Osteocyte (in vitro differentiated cells): Measurements from ENCODE around the gene PGLYRP3. TPM values are rescaled to one million over a fixed set of nuclear protein-coding genes. Genes with fewer than 3 reads are reported as not detected.

ENCODE experiments used
- DNase-seq: peaks from one replicate; pipeline ENCODE4 v3.0.0; 2021; ENCODE audit warnings: mixed read lengths; ENCODE audit not compliant: unreplicated experiment; ENCODE audit errors: extremely low spot score
- H3K27ac Mint-ChIP-seq: one replicate; pipeline ENCODE4 v1.8.0; 2021; ENCODE audit warnings: mild to moderate bottlenecking, mixed read lengths; ENCODE audit not compliant: unreplicated experiment
- H3K27me3 Mint-ChIP-seq: one replicate; pipeline ENCODE4 v1.8.0; 2021; ENCODE audit warnings: mixed read lengths; ENCODE audit not compliant: unreplicated experiment
- H3K36me3 Mint-ChIP-seq: one replicate; pipeline ENCODE4 v1.8.0; 2021; ENCODE audit warnings: mixed read lengths; ENCODE audit not compliant: unreplicated experiment
- H3K4me1 Mint-ChIP-seq: one replicate; pipeline ENCODE4 v1.8.0; 2021; ENCODE audit warnings: mixed read lengths; ENCODE audit not compliant: unreplicated experiment
- H3K4me3 Mint-ChIP-seq: one replicate; pipeline ENCODE4 v1.8.0; 2021; ENCODE audit warnings: mild to moderate bottlenecking, moderate library complexity, mixed read lengths; ENCODE audit not compliant: unreplicated experiment
- H3K9me3 Mint-ChIP-seq: one replicate; pipeline ENCODE4 v1.8.0; 2021; ENCODE audit warnings: mixed read lengths; ENCODE audit not compliant: unreplicated experiment
- CTCF ChIP-seq: fragments of 200-600 bp; sonication (generic); IDR thresholded peaks from 2 replicates; pipeline ENCODE4 v1.5.0; 2021; ENCODE audit warnings: antibody characterized with exemption, mild to moderate bottlenecking, moderate library complexity
- total RNA-seq: library from RNA; stranded (reverse); gene quantifications from 2 replicates; pipeline ENCODE4 v1.2.1, GENCODE V29; 2021

Gene PGLYRP3
- total RNA-seq, 1 donor from 2014 or later: not detected

- no peak overlapping the region for H3K27ac Mint-ChIP-seq
Measured at GRCh38 chr1:153302308-153302707, 10.4 kb downstream of the PGLYRP3 start.

GRCh38 chr1:153293851-153294250 lies 18.9 kb downstream of the PGLYRP3 start:
- H3K36me3 Mint-ChIP-seq: no peaks in the 10 kb centered on the region
- H3K27ac Mint-ChIP-seq: no peak overlapping the region
- no peak overlapping the region for H3K4me3 Mint-ChIP-seq
- DNase-seq: no peak
- no peak for TF ChIP-seq CTCF
- H3K9me3 Mint-ChIP-seq: no peaks in the 10 kb centered on the region
- no peaks in the 10 kb centered on the region for H3K27me3 Mint-ChIP-seq
- H3K4me1 Mint-ChIP-seq: no peaks in the 10 kb centered on the region

More at GRCh38 chr1:153302308-153302707, 10.4 kb downstream of the PGLYRP3 start:
- Mint-ChIP-seq H3K4me3 (no peak overlapping the region), H3K4me1 (no peaks in the 10 kb centered on the region), H3K27me3 (no peaks in the 10 kb centered on the region), H3K9me3 (no peaks in the 10 kb centered on the region), H3K36me3 (no peaks in the 10 kb centered on the region)
- no peak for TF ChIP-seq CTCF
- no peak for DNase-seq

- H3K27ac Mint-ChIP-seq: no peak overlapping the region
- DNase-seq: no peak
- no peak for TF ChIP-seq CTCF
- no peaks in the 10 kb centered on the region for H3K9me3 Mint-ChIP-seq
- no peaks in the 10 kb centered on the region for H3K4me1 Mint-ChIP-seq
- no peaks in the 10 kb centered on the region for H3K27me3 Mint-ChIP-seq
- H3K4me3 Mint-ChIP-seq: no peak overlapping the region
- no peaks in the 10 kb centered on the region for H3K36me3 Mint-ChIP-seq
Measured at GRCh38 chr1:153293480-153293775, 19.3 kb downstream of the PGLYRP3 start.

GRCh38 chr1:153292740-153293479 lies 19.8 kb downstream of the PGLYRP3 start:
- H3K4me3 Mint-ChIP-seq: no peak overlapping the region
- H3K27ac Mint-ChIP-seq: no peak overlapping the region
- H3K9me3 Mint-ChIP-seq: no peaks in the 10 kb centered on the region
- H3K36me3 Mint-ChIP-seq: no peaks in the 10 kb centered on the region
- no peak for TF ChIP-seq CTCF
- no peak for DNase-seq
- no peaks in the 10 kb centered on the region for H3K27me3 Mint-ChIP-seq
- no peaks in the 10 kb centered on the region for H3K4me1 Mint-ChIP-seq

GRCh38 chr1:153292185-153292584 lies 20.6 kb downstream of the PGLYRP3 start:
- H3K36me3 Mint-ChIP-seq: no peaks in the 10 kb centered on the region
- H3K4me1 Mint-ChIP-seq: no peaks in the 10 kb centered on the region
- no peaks in the 10 kb centered on the region for H3K27me3 Mint-ChIP-seq
- no peak for DNase-seq
- H3K27ac Mint-ChIP-seq: no peak overlapping the region
- H3K4me3 Mint-ChIP-seq: no peak overlapping the region
- H3K9me3 Mint-ChIP-seq: no peaks in the 10 kb centered on the region
- TF ChIP-seq CTCF: no peak
